IMR-90 (cell line): ENCODE results near the gene RAD51B. TPM values are rescaled to one million over a fixed set of nuclear protein-coding genes. Genes with fewer than 3 reads are reported as not detected.

Source experiments
- ATAC-seq: fragments of 200-7000 bp; cut with Tn5 transposase; 2 replicates; pipeline ENCODE4 v1.9.1; 2020; ENCODE audit warnings: low read depth, mild to moderate bottlenecking, moderate library complexity
- BruUV-seq: library from RNA; stranded (reverse); fragments of 400-500 nt; replicated peaks from 2 replicates; lab custom pipeline; 2021; lab: Mats Ljungman, UMichigan
- CTCF ChIA-PET: fragments of 300-600 bp; formaldehyde crosslinking; extraction: SDS; loops from one replicate; lab custom pipeline; 2021; ENCODE audit warnings: antibody characterized with exemption; lab: Yijun Ruan, JAX
- POLR2A ChIA-PET: fragments of 300-600 bp; sonication (Branson Sonifier 250); formaldehyde crosslinking; loops from one replicate; lab custom pipeline; 2022; ENCODE audit warnings: antibody characterized with exemption; ENCODE audit not compliant: unreplicated experiment; lab: Charles Lee
- DNase-seq: peaks from one replicate; pipeline ENCODE4 v3.0.0; 2013
- H2AFZ ChIP-seq: replicated peaks from 2 replicates; pipeline ENCODE3; 2013; ENCODE audit warnings: low read length, mild to moderate bottlenecking; ENCODE audit not compliant: poor library complexity
- H2AK5ac ChIP-seq: 2 replicates; pipeline ENCODE4 v1.6.1; 2013; ENCODE audit warnings: low read depth, low read length, inconsistent platforms
- H2AK9ac ChIP-seq: replicated peaks from 2 replicates; pipeline ENCODE3; 2013; ENCODE audit warnings: mild to moderate bottlenecking, low read depth, low read length, moderate library complexity; ENCODE audit not compliant: poor library complexity
- H2BK120ac ChIP-seq: 2 replicates; pipeline ENCODE4 v1.6.1; 2013; ENCODE audit warnings: low read depth, low read length, inconsistent platforms
- H2BK15ac ChIP-seq: 3 replicates; pipeline ENCODE4 v1.6.1; 2013; ENCODE audit warnings: low read depth, low read length, inconsistent platforms
- H2BK20ac ChIP-seq: 2 replicates; pipeline ENCODE4 v1.6.1; 2013; ENCODE audit warnings: low read depth, mild to moderate bottlenecking, inconsistent platforms, low read length, moderate library complexity
- H2BK5ac ChIP-seq: 2 replicates; pipeline ENCODE4 v1.6.1; 2013; ENCODE audit warnings: mild to moderate bottlenecking, low read depth, low read length, inconsistent platforms; ENCODE audit not compliant: poor library complexity, severe bottlenecking
- H3K14ac ChIP-seq: replicated peaks from 2 replicates; pipeline ENCODE4 v1.6.1; 2013; ENCODE audit warnings: low read depth, low read length, inconsistent platforms
- H3K18ac ChIP-seq: 2 replicates; pipeline ENCODE4 v1.6.1; 2013; ENCODE audit warnings: low read depth, low read length, control low read depth
- H3K23ac ChIP-seq: 2 replicates; pipeline ENCODE4 v1.6.1; 2013; ENCODE audit warnings: low read depth, low read length, inconsistent platforms
- H3K27ac ChIP-seq: 2 replicates; pipeline ENCODE4 v1.5.1; 2013; ENCODE audit warnings: mild to moderate bottlenecking, control low read depth, low read length; ENCODE audit not compliant: insufficient read depth
- H3K27me3 ChIP-seq: 2 replicates; pipeline ENCODE4 v1.6.1; 2013; ENCODE audit warnings: low read length; ENCODE audit not compliant: control insufficient read depth, insufficient read depth
- H3K36me3 ChIP-seq: 2 replicates; pipeline ENCODE4 v1.6.1; 2013; ENCODE audit warnings: low read length, mixed read lengths; ENCODE audit not compliant: control insufficient read depth, insufficient read depth
- H3K4ac ChIP-seq: 2 replicates; pipeline ENCODE4 v1.6.1; 2013; ENCODE audit warnings: low read depth, low read length, inconsistent platforms
- H3K4me1 ChIP-seq: 2 replicates; pipeline ENCODE4 v1.6.1; 2013; ENCODE audit warnings: low read length, mixed read lengths; ENCODE audit not compliant: control insufficient read depth, insufficient read depth
- H3K4me2 ChIP-seq: 2 replicates; pipeline ENCODE4 v1.6.1; 2013; ENCODE audit warnings: low read depth, mild to moderate bottlenecking, control low read depth, low read length, moderate library complexity
- H3K4me3 ChIP-seq: 2 replicates; pipeline ENCODE4 v1.5.1; 2013; ENCODE audit warnings: low read depth, mild to moderate bottlenecking, control low read depth, low read length, moderate library complexity; ENCODE audit not compliant: insufficient read depth
- H3K56ac ChIP-seq: 2 replicates; pipeline ENCODE4 v1.6.1; 2013; ENCODE audit warnings: low read length, inconsistent platforms; ENCODE audit not compliant: insufficient read depth; ENCODE audit errors: extremely low read depth
- H3K79me1 ChIP-seq, 2 experiments: 2 replicates each; pipeline ENCODE4 v1.6.1; 2013; ENCODE audit warnings: low read length in 2 of 2, inconsistent platforms in 1 of 2, low read depth in 1 of 2
- H3K9ac ChIP-seq: 2 replicates; pipeline ENCODE4 v1.6.1; 2013; ENCODE audit warnings: low read depth, low read length, control low read depth
- H3K9me1 ChIP-seq: 2 replicates; pipeline ENCODE4 v1.6.1; 2013; ENCODE audit warnings: low read length, inconsistent platforms; ENCODE audit not compliant: insufficient read depth
- H3K9me3 ChIP-seq: 2 replicates; pipeline ENCODE4 v1.6.1; 2013; ENCODE audit warnings: low read length; ENCODE audit not compliant: control insufficient read depth, insufficient read depth
- H4K20me1 ChIP-seq: 2 replicates; pipeline ENCODE4 v1.6.1; 2013; ENCODE audit warnings: low read length, inconsistent platforms; ENCODE audit not compliant: insufficient read depth
- H4K5ac ChIP-seq: 2 replicates; pipeline ENCODE4 v1.6.1; 2013; ENCODE audit warnings: mild to moderate bottlenecking, low read depth, low read length, control low read depth
- H4K8ac ChIP-seq, 2 experiments: 2 replicates each; pipeline ENCODE4 v1.6.1; 2013; ENCODE audit warnings: low read depth in 2 of 2, low read length in 2 of 2, control low read depth in 1 of 2, inconsistent platforms in 1 of 2
- H4K91ac ChIP-seq: 2 replicates; pipeline ENCODE4 v1.6.1; 2013; ENCODE audit warnings: low read depth, low read length, inconsistent platforms; ENCODE audit not compliant: insufficient read depth
- BHLHE40 ChIP-seq: fragments of 150-350 bp; IDR thresholded peaks from 2 replicates; pipeline ENCODE4 v1.6.1; 2016; ENCODE audit warnings: mild to moderate bottlenecking, low read depth, low read length
- CEBPB ChIP-seq: IDR thresholded peaks from 2 replicates; pipeline ENCODE4 v1.6.1; 2012; ENCODE audit warnings: low read depth, low read length, improper control_type of control experiment
- CHD1 ChIP-seq: IDR thresholded peaks from 2 replicates; pipeline ENCODE4 v1.6.1; 2012; ENCODE audit warnings: low read depth, low read length, improper control_type of control experiment
- FOS ChIP-seq: fragments of 150-350 bp; IDR thresholded peaks from 2 replicates; pipeline ENCODE4 v1.6.1; 2016; ENCODE audit warnings: low read depth, low read length
- MAFK ChIP-seq: IDR thresholded peaks from 2 replicates; pipeline ENCODE4 v1.6.1; 2012; ENCODE audit warnings: low read depth, low read length, improper control_type of control experiment
- MAZ ChIP-seq: IDR thresholded peaks from 2 replicates; pipeline ENCODE4 v1.6.1; 2012; ENCODE audit warnings: low read depth, mild to moderate bottlenecking, low read length, improper control_type of control experiment, moderate library complexity, borderline replicate concordance
- MXI1 ChIP-seq: IDR thresholded peaks from 2 replicates; pipeline ENCODE4 v1.6.1; 2012; ENCODE audit warnings: low read depth, mild to moderate bottlenecking, low read length, moderate library complexity, borderline replicate concordance
- NFE2L2 ChIP-seq: fragments of 150-350 bp; IDR thresholded peaks from 2 replicates; pipeline ENCODE4 v1.6.1; 2016; ENCODE audit warnings: low read depth, mild to moderate bottlenecking, low read length
- POLR2A ChIP-seq: IDR thresholded peaks from 2 replicates; pipeline ENCODE4 v1.6.1; 2012; ENCODE audit warnings: mild to moderate bottlenecking, low read depth, low read length
- RAD21 ChIP-seq: IDR thresholded peaks from 2 replicates; pipeline ENCODE4 v1.6.1; 2012; ENCODE audit warnings: low read length, improper control_type of control experiment
- RCOR1 ChIP-seq: IDR thresholded peaks from 2 replicates; pipeline ENCODE4 v1.6.1; 2012; ENCODE audit warnings: mild to moderate bottlenecking, low read length, improper control_type of control experiment; ENCODE audit not compliant: insufficient replicate concordance
- RFX5 ChIP-seq: IDR thresholded peaks from 2 replicates; pipeline ENCODE4 v1.8.0; 2012; ENCODE audit warnings: low read depth, mild to moderate bottlenecking, low read length, moderate library complexity
- SMC3 ChIP-seq: fragments of 150-350 bp; IDR thresholded peaks from 2 replicates; pipeline ENCODE4 v1.6.1; 2016; ENCODE audit warnings: low read depth, mild to moderate bottlenecking, antibody characterized with exemption, low read length, moderate library complexity
- USF2 ChIP-seq: fragments of 150-350 bp; IDR thresholded peaks from 2 replicates; pipeline ENCODE4 v1.6.1; 2017; ENCODE audit warnings: mild to moderate bottlenecking, antibody characterized with exemption, low read length, low read depth
- dilution Hi-C: fragments of 300-500 bp; cut with HindIII; formaldehyde crosslinking; loops from one replicate; pipeline ENCODE4 v1.14.3; 2018; ENCODE audit warnings: low sequenced_read_pairs; ENCODE audit not compliant: unreplicated experiment
- in situ Hi-C: fragments of 300-500 bp; cut with MboI; formaldehyde crosslinking; loops from 3 replicates; pipeline ENCODE4 v1.14.3; 2019; ENCODE audit warnings: low sequenced_read_pairs, inconsistent platforms, mixed read lengths
- intact Hi-C: fragments of 100-400 bp; cut with micrococcal nuclease; formaldehyde crosslinking; loops from 2 replicates; pipeline ENCODE4 v1.10.0; 2022
- polyA plus RNA-seq, 3 experiments: library from polyadenylated mRNA; depleted of rRNA; stranded (reverse); fragments of >200 nt; gene quantifications; 2 replicates each; pipeline ENCODE4 v1.2.3, GENCODE V29; 2012; ENCODE audit warnings: low replicate concordance in 1 of 3
- total RNA-seq: library from RNA; depleted of rRNA; stranded (reverse); fragments of >200 nt; gene quantifications from 2 replicates; pipeline ENCODE4 v1.2.3, GENCODE V29; 2012
- TF ChIP-seq, protein P1 (sequence below): fragments of 150-350 bp; IDR thresholded peaks from 2 replicates; pipeline ENCODE4 v1.6.1; 2016; ENCODE audit warnings: low read depth, mild to moderate bottlenecking, low read length, moderate library complexity, borderline replicate concordance
- TF ChIP-seq, protein P2 (sequence below): conservative IDR thresholded peaks from 2 replicates; pipeline ENCODE4 v1.5.1; 2012; ENCODE audit warnings: mild to moderate bottlenecking, low read depth, low read length, improper control_type of control experiment

Gene RAD51B
- total and polyA plus RNA-seq, 2 of the 4 experiments (the other 2 are of a cell fraction) = 5.1 to 18.8 TPM

DNA sequence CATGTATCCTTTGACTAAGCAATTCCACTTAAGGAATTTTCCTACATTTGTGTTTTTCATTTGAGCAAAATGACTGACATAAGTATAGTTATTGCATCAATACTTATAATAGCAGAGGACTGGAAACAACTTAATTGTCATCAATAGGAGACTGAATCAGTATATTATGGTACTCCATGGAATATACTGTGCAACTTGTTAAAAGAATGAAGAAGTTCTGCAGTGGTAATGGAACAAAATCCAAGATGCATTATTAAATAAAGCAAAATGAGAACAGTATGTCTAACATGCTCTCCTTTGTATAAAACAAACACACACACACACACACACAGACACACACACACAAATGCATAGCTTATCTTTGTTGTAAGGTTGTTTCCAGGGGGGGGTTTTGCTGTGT lies 303.1 kb downstream of the RAD51B start:
- Histone ChIP-seq H3K4me3 (no peak overlapping the region), H2BK20ac (no peak overlapping the region), H3K36me3 (no peaks in the 10 kb centered on the region), H2AK9ac (no peak overlapping the region), H3K9ac (no peak overlapping the region), H3K4me2 (no peak overlapping the region), H4K91ac (no peak overlapping the region), H3K27ac (no peak overlapping the region), H2AK5ac (no peak overlapping the region), H3K4ac (no peak overlapping the region), H2BK120ac (no peak overlapping the region), H2AFZ (no peak overlapping the region), H3K27me3 (no peaks in the 10 kb centered on the region), H3K14ac (no peak overlapping the region), H3K56ac (no peak overlapping the region), H3K9me3 (no peaks in the 10 kb centered on the region), H3K9me1 (no peaks in the 10 kb centered on the region), H3K23ac (no peak overlapping the region), H4K5ac (no peak overlapping the region), H4K20me1 (no peaks in the 10 kb centered on the region), H2BK5ac (no peak overlapping the region), H3K18ac (no peak overlapping the region), H2BK15ac (no peak overlapping the region), H3K4me1 (peaks cover 4% of the 10 kb centered on the region; the same call in 1 of the 2 replicates), H4K8ac (no peak overlapping the region), H3K79me1 (no peaks in the 10 kb centered on the region)
- ATAC-seq = no peak
- DNase-seq = no peak
- POLR2A ChIA-PET = no interaction called here
- CTCF ChIA-PET = no interaction called here
- dilution Hi-C loops (no loop called here), intact Hi-C loops (no loop called here), in situ Hi-C loops (no loop called here)
- no TSS peak for BruUV-seq
- no peak for TF ChIP-seq BHLHE40
- no peak for TF ChIP-seq POLR2A
- no peak for TF ChIP-seq RFX5
- no peak for TF ChIP-seq USF2
- no peak for TF ChIP-seq MXI1
- no peak for TF ChIP-seq MAFK
- TF ChIP-seq, protein P1, sequence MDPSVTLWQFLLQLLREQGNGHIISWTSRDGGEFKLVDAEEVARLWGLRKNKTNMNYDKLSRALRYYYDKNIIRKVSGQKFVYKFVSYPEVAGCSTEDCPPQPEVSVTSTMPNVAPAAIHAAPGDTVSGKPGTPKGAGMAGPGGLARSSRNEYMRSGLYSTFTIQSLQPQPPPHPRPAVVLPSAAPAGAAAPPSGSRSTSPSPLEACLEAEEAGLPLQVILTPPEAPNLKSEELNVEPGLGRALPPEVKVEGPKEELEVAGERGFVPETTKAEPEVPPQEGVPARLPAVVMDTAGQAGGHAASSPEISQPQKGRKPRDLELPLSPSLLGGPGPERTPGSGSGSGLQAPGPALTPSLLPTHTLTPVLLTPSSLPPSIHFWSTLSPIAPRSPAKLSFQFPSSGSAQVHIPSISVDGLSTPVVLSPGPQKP = no peak
- TF ChIP-seq RAD21 = no peak
- TF ChIP-seq, protein P2, sequence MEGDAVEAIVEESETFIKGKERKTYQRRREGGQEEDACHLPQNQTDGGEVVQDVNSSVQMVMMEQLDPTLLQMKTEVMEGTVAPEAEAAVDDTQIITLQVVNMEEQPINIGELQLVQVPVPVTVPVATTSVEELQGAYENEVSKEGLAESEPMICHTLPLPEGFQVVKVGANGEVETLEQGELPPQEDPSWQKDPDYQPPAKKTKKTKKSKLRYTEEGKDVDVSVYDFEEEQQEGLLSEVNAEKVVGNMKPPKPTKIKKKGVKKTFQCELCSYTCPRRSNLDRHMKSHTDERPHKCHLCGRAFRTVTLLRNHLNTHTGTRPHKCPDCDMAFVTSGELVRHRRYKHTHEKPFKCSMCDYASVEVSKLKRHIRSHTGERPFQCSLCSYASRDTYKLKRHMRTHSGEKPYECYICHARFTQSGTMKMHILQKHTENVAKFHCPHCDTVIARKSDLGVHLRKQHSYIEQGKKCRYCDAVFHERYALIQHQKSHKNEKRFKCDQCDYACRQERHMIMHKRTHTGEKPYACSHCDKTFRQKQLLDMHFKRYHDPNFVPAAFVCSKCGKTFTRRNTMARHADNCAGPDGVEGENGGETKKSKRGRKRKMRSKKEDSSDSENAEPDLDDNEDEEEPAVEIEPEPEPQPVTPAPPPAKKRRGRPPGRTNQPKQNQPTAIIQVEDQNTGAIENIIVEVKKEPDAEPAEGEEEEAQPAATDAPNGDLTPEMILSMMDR = no peak
- TF ChIP-seq FOS = no peak
- TF ChIP-seq CHD1 = no peak
- no peak for TF ChIP-seq CEBPB
- TF ChIP-seq SMC3 = no peak
- TF ChIP-seq NFE2L2 = no peak
- no peak for TF ChIP-seq MAZ
- TF ChIP-seq RCOR1 = no peak
